Inflammatory macrophage treated with lipopolysaccharide for 1 hour (primary cell): ENCODE measurements around the gene EIF2A.
"Not testable (repeated sequence)": the region's sequence is repeated elsewhere in the genome, so short reads cannot be mapped to it uniquely, and the experiment has no call there.

Experiments used
- DNase-seq, 2 donors: peaks; one replicate each; pipeline ENCODE4 v3.0.0-alpha.2; 2020 to 2022

Gene EIF2A

DNA sequence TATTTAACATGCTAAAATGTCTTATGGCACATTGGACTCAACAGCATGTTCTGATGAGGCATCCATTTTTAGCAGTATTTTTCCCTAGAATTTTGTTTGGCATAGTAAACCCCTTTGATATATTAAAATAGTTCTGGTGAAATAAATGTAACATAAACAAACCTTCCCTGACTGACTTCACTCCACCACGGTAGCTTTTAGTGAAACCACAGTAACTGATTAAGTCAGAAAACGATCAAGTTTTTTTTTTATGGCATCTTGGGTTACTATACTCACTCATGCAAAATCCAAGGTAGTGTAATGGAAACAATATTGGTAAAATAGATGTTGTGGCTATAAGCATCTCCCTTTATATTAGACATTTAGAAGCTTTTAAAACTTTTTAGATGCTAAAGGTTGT, 3.1 kb upstream of the EIF2A start:
- no peak for DNase-seq

DNA sequence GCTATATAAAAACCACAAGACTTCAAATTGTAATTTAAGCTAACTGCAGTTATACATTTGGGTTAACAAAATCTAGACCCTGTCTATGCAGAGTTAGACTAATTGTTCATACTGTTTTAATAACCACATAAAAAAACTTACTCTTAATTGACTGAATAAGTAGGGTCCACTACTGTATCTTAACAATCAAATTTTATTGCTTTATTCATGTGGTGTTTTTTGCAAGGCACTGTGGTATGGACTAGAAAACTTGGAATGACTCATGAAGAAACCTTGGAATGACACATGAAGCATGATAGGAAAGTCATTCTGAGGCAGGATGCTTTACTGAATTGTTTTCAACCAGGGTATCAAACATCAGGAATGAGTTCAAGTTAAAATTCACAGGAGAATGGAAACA, 2.5 kb upstream of the EIF2A start:
- no peak for DNase-seq

DNA sequence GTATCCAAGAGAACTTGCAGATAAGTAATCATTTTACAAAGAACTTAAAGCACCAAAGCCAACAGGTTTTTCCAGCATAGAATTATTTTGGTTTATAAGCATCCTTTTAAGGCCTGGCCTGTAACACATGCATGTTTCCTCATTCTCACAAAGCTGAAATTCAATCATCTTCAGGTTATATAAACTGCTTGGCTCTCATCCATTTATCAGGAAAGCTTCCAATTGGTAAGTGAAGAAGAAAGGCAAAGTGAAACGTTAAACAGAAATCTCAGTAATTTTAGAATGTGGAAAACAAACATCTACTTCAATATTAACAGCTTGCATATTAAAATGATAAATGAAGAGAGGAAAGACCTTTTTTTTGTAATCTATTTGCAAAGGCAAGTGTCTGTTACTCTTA, 1.9 kb upstream of the EIF2A start:
- no peak for DNase-seq

DNA sequence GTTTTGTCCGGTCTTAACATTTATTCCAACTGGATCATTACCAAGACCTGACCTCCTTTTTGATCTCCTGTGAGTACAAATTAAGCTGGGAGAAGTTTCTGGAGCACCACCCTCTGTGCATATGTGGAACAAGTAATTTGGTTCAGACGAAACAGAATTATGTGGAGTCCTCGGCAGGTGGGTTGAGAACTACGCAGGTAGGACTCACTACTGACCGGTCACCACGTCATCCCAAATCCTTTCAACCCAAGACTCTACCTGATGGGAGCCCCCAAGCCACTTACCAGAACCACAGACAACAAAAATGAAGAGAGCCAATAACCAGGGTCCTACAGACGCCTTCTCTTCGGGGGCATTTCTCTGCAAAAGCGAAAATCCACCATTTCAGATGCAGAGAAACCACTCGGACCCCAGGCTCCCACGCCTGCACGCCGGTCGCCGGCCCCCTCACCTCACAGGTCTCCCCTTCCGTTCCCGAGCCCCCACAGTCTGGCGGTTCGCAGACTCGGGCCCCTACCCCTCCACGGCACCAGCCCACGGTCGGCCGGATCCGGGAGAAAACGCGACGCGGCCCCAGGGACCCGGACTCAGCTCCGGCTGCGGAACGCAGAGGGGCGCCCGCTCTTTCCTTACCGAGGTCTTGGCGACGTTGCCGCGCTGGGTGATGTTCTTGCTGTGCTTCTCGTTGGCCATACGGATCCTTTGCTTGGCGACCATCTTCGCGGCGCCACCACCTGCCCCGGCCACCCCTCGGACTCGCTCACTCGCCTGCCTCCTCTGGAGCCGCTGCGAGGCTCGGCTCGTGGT, 965 bp upstream of the EIF2A start:
- DNase-seq, result peak in 1 of 2 donors; percentile 14

DNA sequence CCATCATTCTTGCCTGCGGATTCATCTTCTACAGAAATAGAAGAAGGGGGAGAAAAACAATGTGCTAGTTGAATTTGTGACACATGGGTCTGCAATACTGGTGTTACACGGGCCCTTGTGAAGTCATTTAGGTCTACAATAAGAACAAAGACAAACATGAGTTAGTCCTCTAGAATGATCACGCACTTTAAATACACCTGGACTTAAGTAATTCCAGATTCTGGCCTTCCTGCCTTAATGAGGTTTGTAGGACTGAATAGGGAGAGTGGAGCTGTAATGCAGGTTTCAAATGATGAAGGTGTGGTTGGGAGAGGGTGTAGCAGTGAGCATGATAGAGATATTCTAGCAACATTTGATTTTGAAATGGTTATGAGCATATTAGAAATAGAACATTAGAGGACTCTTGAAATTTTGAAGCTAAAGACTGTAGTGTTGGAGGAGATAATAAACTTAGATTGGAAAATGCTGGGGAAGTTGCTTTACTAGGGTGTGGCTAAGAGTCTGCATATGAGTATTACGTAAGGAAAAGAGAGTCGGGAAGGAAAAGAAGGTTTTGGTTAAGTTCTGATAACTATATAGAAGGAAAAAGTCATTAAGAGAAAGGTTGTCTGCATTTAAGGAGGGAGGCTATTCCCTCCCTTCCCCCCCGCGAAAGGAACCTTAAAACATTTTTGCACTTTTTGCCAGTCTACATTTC, 606 bp downstream of the EIF2A start:
- DNase-seq, result peak; percentile 34 to 59

DNA sequence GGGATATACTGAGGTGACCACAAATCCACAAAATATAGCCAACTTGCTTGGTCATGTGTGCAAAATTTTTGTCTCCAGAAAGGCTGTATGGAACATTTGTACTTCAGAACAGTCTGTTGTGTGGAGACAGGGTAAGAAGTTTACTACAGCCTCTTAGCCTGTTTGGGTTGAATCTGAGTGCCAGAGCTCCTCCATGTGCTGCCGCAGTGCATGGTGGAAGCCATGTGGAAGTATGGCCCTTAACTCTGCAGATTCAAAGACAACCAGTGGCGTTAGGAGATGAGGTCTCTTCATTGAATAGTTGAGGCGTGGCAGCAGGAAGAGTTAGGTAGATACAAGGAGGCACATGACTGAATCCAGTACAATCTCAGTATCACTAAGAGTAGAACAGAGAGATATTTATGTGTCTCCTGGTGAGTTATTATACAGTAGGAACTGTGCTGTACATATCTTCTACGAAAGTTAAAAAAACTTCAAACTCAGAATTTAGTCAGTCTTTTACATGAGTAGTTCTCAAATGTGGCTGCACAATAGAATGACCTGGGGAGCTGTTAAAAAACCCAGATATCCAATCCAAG, 9.4 kb downstream of the EIF2A start:
- no peak for DNase-seq

DNA sequence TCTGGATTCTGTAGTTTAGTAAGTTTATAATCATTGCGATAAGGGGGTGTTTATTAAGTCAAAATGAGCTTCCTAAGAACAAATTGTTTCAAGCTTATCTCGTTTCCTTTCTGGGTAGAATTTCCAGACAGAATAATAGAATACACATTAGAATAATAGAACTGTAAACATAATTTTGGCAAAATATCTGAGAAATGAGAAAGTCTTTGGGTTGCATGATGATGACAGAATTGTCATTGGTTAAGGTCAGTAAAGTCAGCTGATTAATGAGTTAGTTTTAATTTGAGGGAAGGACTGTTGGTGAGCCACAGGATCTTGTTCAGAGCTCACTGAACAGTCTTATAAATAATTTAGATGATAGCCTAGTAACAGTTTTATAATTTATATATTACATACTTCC, 10.2 kb downstream of the EIF2A start:
- no peak for DNase-seq

DNA sequence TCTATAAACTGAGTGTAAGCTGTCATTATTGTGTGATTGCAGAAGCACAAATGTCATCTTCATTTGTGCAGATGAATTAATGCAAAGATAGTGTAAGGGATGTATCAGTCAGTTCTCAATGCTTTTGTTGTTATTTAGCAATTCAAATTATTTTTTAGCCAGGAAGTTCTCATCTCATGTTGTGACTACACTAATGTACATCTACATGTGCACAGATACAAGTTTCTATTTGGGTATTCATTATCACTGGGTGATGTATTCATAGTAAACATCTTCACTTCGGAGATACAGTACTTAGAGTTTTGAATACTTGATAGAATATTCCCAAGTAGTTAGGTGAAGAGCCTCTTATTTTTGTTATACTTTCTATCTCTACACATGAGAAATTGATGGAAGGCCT, 11.1 kb downstream of the EIF2A start:
- DNase-seq, result no peak

DNA sequence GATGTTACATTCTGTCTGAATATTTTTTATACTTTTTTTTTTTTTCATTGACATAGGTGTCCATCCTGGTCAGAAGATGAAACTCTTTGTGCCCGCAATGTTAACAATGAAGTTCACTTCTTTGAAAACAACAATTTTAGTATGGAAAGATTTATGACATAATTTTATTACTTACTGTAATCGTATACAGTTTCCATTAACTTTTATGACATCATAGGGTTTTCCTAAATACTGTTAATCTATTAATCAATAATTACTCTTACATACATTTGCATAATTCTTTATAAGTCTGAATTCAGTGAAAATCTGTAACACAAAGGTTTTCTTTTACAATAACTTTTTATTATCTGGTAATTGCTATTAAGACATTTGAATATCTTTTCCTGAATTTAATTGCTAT, 17.7 kb downstream of the EIF2A start:
- no peak for DNase-seq

DNA sequence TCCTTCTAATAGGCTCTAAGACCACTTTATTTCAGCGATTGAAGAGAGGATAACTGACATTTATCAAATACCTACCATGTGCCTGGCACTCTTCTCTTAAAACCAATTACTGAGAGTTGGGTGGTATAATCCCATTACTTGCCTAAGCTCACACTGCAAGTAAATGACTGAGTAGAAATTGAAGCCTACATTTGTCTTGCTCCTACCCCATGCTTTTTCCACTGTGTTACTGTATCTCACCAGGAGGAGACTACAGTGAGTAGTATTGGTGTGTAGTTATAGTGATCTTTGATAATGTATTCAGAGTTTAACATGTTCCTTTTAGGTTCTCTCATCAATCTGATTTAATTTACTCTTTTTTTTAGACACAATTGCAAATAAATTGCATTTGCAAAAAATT, 20.7 kb downstream of the EIF2A start:
- no peak for DNase-seq

DNA sequence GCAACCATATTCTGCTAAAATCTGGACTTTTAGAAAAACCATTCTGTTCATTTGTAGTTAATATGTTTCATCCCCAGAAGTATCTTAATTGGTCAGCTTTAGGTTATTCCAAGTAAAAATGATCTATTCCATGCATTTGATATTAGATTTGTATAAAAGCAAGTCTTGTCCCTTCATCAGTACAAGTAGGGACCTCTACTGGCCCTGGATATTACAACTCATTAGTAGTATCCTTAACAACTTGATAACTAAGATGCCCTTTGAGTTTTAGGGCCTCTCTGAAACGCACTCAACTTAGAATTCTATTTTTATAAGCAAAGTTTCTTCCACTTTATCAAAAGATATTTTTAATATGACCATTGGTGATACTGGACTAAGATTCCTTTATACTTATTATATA, 31.3 kb downstream of the EIF2A start:
- no peak for DNase-seq

DNA sequence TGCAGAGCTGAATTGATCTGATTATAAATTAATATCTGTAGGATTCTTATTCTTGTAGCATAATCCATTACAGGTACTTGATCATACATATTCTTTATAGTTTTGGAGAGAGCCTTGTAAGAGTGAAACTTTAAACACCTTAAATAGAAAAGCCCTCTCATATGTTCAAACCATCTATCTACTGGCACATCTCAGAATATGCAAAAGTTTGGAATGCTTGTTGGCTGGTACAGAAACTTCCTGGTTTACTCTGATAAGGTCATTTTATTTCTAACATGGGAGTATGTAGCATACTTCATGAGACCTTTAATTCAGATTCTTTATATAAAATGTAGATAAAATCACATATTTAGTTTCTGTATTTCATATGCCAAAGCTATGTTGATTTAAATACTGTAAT, 34.6 kb downstream of the EIF2A start:
- no peak for DNase-seq

DNA sequence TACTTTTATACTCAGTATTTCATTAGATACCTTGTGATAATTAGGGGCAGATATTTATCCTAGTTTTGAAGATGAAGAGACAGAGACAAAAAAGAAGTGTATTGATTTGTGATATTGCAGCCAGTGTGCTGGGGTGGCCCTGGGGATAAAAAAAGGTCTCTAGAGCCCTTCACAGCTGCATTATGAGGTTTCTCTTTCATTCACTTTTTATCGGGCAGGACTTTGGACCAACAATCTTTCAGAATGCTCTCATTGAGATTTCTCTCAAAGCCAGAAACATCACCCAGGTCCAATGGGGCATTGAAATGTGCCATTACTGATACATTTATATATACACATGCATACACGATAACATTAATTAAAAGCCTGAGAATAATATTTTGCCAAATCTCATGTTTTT, 36.0 kb downstream of the EIF2A start:
- DNase-seq, result no peak

DNA sequence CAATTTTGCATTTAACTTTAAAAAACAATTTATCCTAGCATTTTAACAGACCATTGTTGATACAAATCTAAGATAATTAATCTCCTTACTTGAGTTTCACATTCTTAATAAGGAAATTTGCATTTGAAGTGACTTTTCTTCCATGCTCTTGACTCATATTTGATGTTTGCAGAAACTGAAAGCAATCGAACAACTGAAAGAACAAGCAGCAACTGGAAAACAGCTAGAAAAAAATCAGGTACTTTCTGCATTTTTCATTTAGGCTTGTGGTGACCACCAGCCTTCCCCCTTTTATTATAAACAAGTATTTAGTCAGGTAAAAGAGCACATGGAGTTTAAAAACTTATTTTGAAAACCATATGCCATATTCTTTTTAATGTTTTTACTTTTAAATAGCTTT, 36.4 kb downstream of the EIF2A start:
- no peak for DNase-seq

DNA sequence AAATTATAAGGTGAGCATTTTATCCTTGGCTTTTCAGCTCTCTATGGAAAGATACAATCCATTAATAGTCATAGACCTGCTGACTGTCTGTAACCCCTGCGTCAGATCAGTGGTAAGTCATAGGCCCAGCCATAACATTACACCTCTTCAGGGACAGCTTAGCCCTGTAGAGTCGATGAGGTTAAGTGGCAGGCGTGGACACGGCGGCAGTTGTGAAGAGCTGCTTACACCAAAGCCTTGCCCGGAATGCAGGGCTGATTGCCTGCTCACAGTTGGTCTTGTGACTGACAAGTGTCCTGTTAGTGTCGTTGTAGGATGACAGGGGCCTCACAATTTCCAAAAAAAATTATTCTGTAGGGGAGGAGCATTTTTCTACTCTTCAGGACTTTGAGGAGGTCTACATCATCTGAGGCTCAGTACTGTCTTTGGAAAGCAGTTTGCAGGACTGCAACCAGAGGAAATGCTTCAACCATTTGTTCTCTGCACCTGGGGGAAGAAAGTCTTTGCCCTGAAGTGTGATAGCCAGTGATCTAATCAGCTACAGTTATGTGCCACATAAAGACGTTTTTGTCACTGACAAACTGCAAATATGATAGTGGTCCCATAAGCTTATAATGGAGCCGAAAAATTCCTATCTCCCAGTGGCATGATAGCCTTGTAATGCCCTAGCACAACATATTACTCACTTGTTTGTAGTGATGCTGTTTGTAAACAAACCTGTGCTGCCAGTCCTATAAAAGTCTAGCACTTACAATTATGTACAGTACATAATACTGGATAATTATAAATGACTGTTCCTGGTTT, 41.6 kb downstream of the EIF2A start:
- DNase-seq, result no peak

DNA sequence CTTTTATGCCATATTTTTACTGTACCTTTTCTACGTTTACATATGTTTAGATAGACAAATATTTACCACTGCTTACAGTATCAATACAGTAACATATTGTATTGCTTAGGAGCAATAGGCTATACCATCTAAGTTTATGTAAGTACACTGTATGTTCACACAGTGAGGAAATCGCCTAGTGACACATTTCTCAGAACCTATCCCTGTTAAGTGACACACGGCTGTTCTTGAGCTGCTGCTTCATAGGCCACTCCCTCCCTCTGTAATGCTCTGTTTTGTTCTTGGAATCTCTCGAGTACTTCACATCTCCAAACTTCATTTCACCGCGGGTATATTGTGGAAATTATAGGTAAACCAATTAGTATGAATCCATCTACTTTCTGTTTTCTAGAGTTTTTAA, 43.2 kb downstream of the EIF2A start:
- DNase-seq, result no peak

DNA sequence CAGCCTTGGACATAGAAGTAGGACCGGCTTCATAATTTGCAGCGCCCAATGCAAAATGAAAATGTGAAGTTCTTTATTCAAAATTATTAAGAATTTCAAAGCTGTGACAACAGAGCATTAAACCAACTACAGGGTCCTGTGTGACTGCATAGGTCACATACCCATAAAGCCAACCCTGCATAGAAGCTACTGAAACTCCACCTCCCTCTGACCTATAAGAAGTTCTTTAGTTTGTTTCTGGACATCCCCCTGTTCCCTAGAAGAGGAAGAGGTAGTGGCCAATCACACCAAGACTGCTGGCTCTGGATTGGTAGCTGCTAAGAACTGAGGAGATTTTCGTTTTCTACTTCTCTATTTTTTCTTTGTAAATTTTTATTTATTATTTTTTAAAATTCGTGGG, 47.6 kb downstream of the EIF2A start:
- DNase-seq, result peak in 1 of 2 donors; percentile 6

DNA sequence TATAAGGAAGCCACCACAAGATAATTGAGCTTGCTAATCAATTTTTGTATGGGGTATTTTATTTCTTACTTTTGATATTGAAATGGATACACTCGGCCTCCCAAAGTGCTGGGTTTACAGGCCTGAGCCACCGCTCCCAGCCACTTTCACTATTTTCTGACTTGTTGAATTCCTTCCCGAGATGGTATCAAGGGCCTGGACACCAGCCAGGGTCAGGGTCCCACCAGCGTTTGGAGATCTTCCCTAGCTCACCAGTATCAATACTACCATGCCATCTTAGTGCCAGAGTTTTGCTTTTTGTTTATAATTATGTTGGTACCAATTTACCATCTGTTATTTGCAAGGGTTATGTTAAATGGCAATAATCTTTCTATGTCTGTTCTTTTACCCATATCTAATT, 51.1 kb downstream of the EIF2A start:
- DNase-seq, result no peak

DNA sequence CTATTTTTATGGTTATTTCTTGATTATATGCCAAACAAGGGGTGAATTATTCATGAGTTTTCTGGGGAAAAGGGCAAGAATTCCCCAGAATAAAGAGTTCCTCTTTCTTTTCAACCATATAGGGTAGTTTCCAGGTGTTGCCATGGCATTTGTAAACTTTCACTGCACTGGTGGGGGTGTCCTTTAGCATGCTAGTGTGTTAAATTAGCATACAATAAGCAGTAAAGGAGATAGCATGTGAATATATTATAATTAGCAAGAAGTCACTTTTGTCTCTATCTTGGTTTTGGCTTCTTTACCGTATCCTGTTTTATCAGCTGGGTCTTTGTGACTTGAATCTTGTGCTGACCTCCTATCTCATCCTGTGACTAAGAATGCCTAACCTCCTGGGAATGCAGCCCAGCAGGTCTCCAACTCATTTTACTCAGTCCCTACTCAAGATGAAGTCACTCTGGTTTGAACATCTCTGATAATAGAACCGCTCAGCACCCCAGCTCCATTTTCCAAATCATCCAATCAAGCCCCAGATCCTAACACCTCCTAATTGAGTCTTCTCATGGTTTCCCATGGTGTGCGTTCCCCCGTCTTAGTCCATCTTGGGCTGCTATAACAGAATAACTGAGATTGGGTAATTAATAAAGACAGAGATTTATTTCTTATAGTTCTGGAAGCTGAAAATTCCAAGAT, 53.2 kb downstream of the EIF2A start:
- DNase-seq, result peak; percentile 79 to 86

DNA sequence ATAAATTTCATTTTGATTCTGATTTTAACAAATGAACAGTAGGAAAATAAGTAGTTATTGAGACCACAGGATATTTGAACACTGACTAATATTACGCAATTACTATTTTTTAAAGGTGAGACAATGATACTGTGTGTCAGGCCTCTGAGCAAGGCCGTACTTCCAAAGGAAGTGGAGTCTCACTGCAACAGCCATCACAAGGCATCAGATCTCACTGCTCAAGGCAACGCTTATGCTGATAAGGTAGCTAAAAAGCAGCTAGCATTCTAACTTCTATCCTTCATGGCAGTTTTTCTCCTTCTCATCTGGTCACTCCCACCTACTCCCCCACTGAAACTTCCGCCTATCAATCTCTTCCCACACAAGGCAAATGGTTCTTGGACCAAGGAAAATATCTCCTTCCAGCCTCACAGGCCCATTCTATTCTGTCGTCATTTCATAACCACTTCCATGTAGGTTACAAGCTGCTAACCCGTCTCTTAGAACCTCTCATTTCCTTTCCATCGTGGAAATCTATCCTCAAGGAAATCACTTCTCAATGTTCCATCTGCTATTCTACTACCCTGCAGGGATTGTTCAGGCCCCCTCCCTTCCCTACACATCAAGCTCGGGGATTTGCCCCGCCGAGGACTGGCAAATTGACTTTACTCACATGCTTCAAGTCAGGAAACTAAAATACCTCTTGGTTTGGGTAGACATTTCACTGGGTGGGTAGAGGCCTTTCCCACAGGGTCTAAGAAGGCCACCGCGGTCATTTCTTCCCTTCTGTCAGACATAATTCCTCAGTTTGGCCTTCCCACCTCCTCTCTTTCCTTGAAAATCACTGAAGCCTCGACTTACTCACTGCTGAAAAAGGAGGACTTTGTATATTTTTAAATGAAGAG, 54.3 kb downstream of the EIF2A start:
- not testable (repeated sequence) for DNase-seq

DNA sequence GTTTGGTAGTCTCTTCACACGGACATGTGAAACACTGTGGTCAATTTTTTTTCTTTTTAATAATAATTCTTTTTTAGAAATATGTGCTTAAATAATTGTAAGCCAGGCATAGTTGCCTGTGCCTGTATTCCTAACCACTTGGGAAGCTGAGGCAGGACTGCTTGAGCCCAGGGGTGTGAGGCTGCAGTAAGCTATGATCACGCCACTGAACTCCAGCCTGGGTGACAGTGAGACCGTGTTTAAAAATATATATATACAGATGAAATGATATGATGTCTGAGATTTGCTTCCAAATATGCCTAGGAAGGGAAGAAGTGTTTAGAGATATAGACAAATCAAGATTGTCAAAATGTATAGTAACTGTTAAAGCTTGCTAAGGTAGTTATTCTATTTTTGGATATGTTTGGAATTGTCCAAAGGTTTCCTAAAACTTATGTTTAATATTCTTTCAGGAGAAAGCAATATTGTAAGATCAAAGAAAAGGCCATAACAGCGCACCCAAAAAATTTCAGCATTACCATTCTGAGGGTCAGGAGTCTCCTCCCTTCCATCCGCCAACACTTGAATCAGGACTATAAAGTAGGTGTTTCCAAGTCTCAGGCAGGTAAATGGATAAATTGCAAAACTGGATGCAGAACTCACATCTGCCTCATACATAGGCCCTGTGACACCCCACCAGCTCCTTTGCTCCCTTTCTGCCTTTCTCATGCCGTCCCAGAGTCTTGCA, 56.0 kb downstream of the EIF2A start:
- no peak for DNase-seq
